ENCODE results near the gene CWF19L1.
"Not testable (repeated sequence)": the region's sequence is repeated elsewhere in the genome, so short reads cannot be mapped to it uniquely, and the experiment has no call there.

Gene CWF19L1

GRCh38 chr10:100267239-100268104, at the start of gene CWF19L1:
Gene CWF19L1 (minus strand): TSS chr10:100267638. CDS start chr10:100267593, 45 bp downstream.
- DNase-seq: peak; percentile 84

GRCh38 chr10:100315615-100316014, 48.2 kb upstream of the CWF19L1 start:
- no peak for DNase-seq

GRCh38 chr10:100311298-100311697, 43.9 kb upstream of the CWF19L1 start:
- no peak for DNase-seq

- peak; percentile 48 for DNase-seq
Measured at GRCh38 chr10:100307684-100308083, 40.2 kb upstream of the CWF19L1 start.

GRCh38 chr10:100306861-100307260, 39.4 kb upstream of the CWF19L1 start:
- DNase-seq: no peak

GRCh38 chr10:100304414-100304813, 37.0 kb upstream of the CWF19L1 start:
- DNase-seq: no peak

GRCh38 chr10:100303724-100304319, 36.4 kb upstream of the CWF19L1 start:
- peak; percentile 26 for DNase-seq

GRCh38 chr10:100301123-100301522, 33.7 kb upstream of the CWF19L1 start:
- DNase-seq: not testable (repeated sequence)

GRCh38 chr10:100297242-100297641, 29.8 kb upstream of the CWF19L1 start:
- DNase-seq: no peak

GRCh38 chr10:100293066-100293465, 25.6 kb upstream of the CWF19L1 start:
- DNase-seq: no peak

- DNase-seq: not testable (repeated sequence)
Measured at GRCh38 chr10:100292300-100292699, 24.9 kb upstream of the CWF19L1 start.

- DNase-seq: no peak
Measured at GRCh38 chr10:100291356-100291755, 23.9 kb upstream of the CWF19L1 start.

- DNase-seq: no peak
Measured at GRCh38 chr10:100289641-100290040, 22.2 kb upstream of the CWF19L1 start.

GRCh38 chr10:100288196-100288595, 20.8 kb upstream of the CWF19L1 start:
- DNase-seq: no peak

- no peak for DNase-seq
Measured at GRCh38 chr10:100287756-100288155, 20.3 kb upstream of the CWF19L1 start.

- DNase-seq: peak; percentile 90
Measured at GRCh38 chr10:100286051-100287033, 18.9 kb upstream of the CWF19L1 start, which contains the start of gene BLOC1S2. Gene BLOC1S2 (minus strand): TSS chr10:100286680. CDS start chr10:100286659, 21 bp downstream.

GRCh38 chr10:100285326-100285725, 17.9 kb upstream of the CWF19L1 start:
- not testable (repeated sequence) for DNase-seq

GRCh38 chr10:100282907-100283306, 15.5 kb upstream of the CWF19L1 start:
- no peak for DNase-seq

- not testable (repeated sequence) for DNase-seq
Measured at GRCh38 chr10:100276971-100277370, 9.5 kb upstream of the CWF19L1 start.

- DNase-seq: no peak
Measured at GRCh38 chr10:100265821-100266485, 1.5 kb downstream of the CWF19L1 start.

GRCh38 chr10:100254191-100254590, 13.2 kb downstream of the CWF19L1 start:
- no peak for DNase-seq

GRCh38 chr10:100253041-100253440, 14.4 kb downstream of the CWF19L1 start:
- DNase-seq: no peak

Data from EL (cell line).